HG03025 (cell line): ENCODE measurements around the gene TMEM232.
"Not testable (repeated sequence)": the region's sequence is repeated elsewhere in the genome, so short reads cannot be mapped to it uniquely, and the experiment has no call there.

ENCODE experiments used
- ATAC-seq: cut with Tn5 transposase; IDR thresholded peaks from one replicate; pipeline ENCODE4 v1.9.1; 2021; ENCODE audit warnings: mild to moderate bottlenecking, moderate library complexity; ENCODE audit not compliant: unreplicated experiment, low FRiP score

The TMEM232 gene

GRCh38 chr5:110726249-110727024, at the start of gene TMEM232:
Gene TMEM232, minus strand, starts transcription at chr5:110726671. Its CDS starts 59,319 bp downstream, at chr5:110667352.
- ATAC-seq = peak; percentile 92

- no peak for ATAC-seq
Measured at GRCh38 chr5:110770286-110770685, 43.8 kb upstream of the TMEM232 start.

GRCh38 chr5:110769000-110769681, 42.7 kb upstream of the TMEM232 start:
- ATAC-seq = no peak

- no peak for ATAC-seq
Measured at GRCh38 chr5:110768138-110768860, 41.8 kb upstream of the TMEM232 start.

GRCh38 chr5:110760158-110760557, 33.7 kb upstream of the TMEM232 start:
- ATAC-seq = no peak

GRCh38 chr5:110757118-110757729, 30.8 kb upstream of the TMEM232 start:
- no peak for ATAC-seq

GRCh38 chr5:110754181-110754580, 27.7 kb upstream of the TMEM232 start:
- ATAC-seq = no peak

- ATAC-seq = no peak
Measured at GRCh38 chr5:110753600-110753999, 27.1 kb upstream of the TMEM232 start.

- ATAC-seq = peak; percentile 13
Measured at GRCh38 chr5:110752953-110753352, 26.5 kb upstream of the TMEM232 start.

- ATAC-seq = peak; percentile 99
Measured at GRCh38 chr5:110751902-110752762, 25.7 kb upstream of the TMEM232 start.

GRCh38 chr5:110738812-110739651, 12.6 kb upstream of the TMEM232 start, which contains the start of gene SLC25A46:
Gene SLC25A46, plus strand, starts transcription at chr5:110739007. Its CDS starts 113 bp downstream, at chr5:110739120.
- ATAC-seq = peak; percentile 99

GRCh38 chr5:110738503-110738811, 12.0 kb upstream of the TMEM232 start:
- ATAC-seq = peak; percentile 61

- ATAC-seq = no peak
Measured at GRCh38 chr5:110736753-110737152, 10.3 kb upstream of the TMEM232 start.

- ATAC-seq = no peak
Measured at GRCh38 chr5:110735556-110735955, 9.1 kb upstream of the TMEM232 start.

GRCh38 chr5:110734101-110734500, 7.6 kb upstream of the TMEM232 start:
- ATAC-seq = no peak

- ATAC-seq = not testable (repeated sequence)
Measured at GRCh38 chr5:110731499-110731898, 5.0 kb upstream of the TMEM232 start.

GRCh38 chr5:110727025-110727314, 499 bp upstream of the TMEM232 start:
- ATAC-seq = peak; percentile 33

- ATAC-seq = no peak
Measured at GRCh38 chr5:110718311-110718710, 8.2 kb downstream of the TMEM232 start.
